ENCODE data around the gene ZBTB2. TPM values are rescaled to one million over a fixed set of nuclear protein-coding genes. Genes with fewer than 3 reads are reported as not detected.

The ZBTB2 gene
- total RNA-seq, 6 experiments from 2014 or later = 16.5 to 22.1 (median 19.3) TPM

GRCh38 chr6:151380848-151381205 is 10.5 kb downstream of the ZBTB2 start:
- Mint-ChIP-seq H3K9me3 (no peaks in the 10 kb centered on the region), H3K4me3 (no peak overlapping the region), H3K27me3 (ENCODE audit: insufficient read depth) (no peaks in the 10 kb centered on the region; the same call in none of the 2 replicates), H3K36me3 (ENCODE audit: low read depth) (peaks cover 14% of the 10 kb centered on the region), H3K27ac (peak overlapping the region; percentile 57), H3K4me1 (ENCODE audit: low read depth) (peaks cover 38% of the 10 kb centered on the region)
- TF ChIP-seq CTCF (IDR thresholded peaks at IDR 0.05) = no peak
- no peak for DNase-seq

- no peak for TF ChIP-seq CTCF (IDR thresholded peaks at IDR 0.05)
- DNase-seq = no peak
- H3K27ac Mint-ChIP-seq = peak overlapping the region; percentile 57
- H3K9me3 Mint-ChIP-seq = no peaks in the 10 kb centered on the region
- H3K4me3 Mint-ChIP-seq = no peak overlapping the region
- peaks cover 40% of the 10 kb centered on the region for H3K4me1 Mint-ChIP-seq (ENCODE audit: low read depth)
- H3K27me3 Mint-ChIP-seq (ENCODE audit: insufficient read depth) = no peaks in the 10 kb centered on the region; the same call in none of the 2 replicates
- peaks cover 14% of the 10 kb centered on the region for H3K36me3 Mint-ChIP-seq (ENCODE audit: low read depth)
These were observed 11.2 kb downstream of the ZBTB2 start for GRCh38 chr6:151379933-151380847.

GRCh38 chr6:151377095-151377494 is 14.3 kb downstream of the ZBTB2 start:
- Mint-ChIP-seq H3K9me3 (no peaks in the 10 kb centered on the region), H3K27ac (no peak overlapping the region), H3K4me1 (ENCODE audit: low read depth) (peaks cover 49% of the 10 kb centered on the region), H3K27me3 (ENCODE audit: insufficient read depth) (no peaks in the 10 kb centered on the region; the same call in 1 of the 2 replicates), H3K36me3 (ENCODE audit: low read depth) (peaks cover 13% of the 10 kb centered on the region), H3K4me3 (no peak overlapping the region)
- DNase-seq = no peak
- TF ChIP-seq CTCF (IDR thresholded peaks at IDR 0.05) = no peak

GRCh38 chr6:151376440-151376839 is 14.9 kb downstream of the ZBTB2 start:
- TF ChIP-seq CTCF (IDR thresholded peaks at IDR 0.05) = peak; percentile 33; the same call in 1 of the 2 replicates
- Mint-ChIP-seq H3K27me3 (ENCODE audit: insufficient read depth) (no peaks in the 10 kb centered on the region; the same call in 1 of the 2 replicates), H3K9me3 (no peaks in the 10 kb centered on the region), H3K4me3 (no peak overlapping the region), H3K36me3 (ENCODE audit: low read depth) (peaks cover 17% of the 10 kb centered on the region), H3K4me1 (ENCODE audit: low read depth) (peaks cover 49% of the 10 kb centered on the region), H3K27ac (no peak overlapping the region)
- no peak for DNase-seq

- Mint-ChIP-seq H3K27ac (no peak overlapping the region), H3K9me3 (no peaks in the 10 kb centered on the region), H3K36me3 (ENCODE audit: low read depth) (peaks cover 15% of the 10 kb centered on the region), H3K4me1 (ENCODE audit: low read depth) (peaks cover 45% of the 10 kb centered on the region), H3K4me3 (no peak overlapping the region), H3K27me3 (ENCODE audit: insufficient read depth) (no peaks in the 10 kb centered on the region; the same call in 1 of the 2 replicates)
- DNase-seq = no peak
- no peak for TF ChIP-seq CTCF (IDR thresholded peaks at IDR 0.05)
These were observed 15.5 kb downstream of the ZBTB2 start for GRCh38 chr6:151375833-151376232.
